Limb (tissue), 2 donors: ENCODE data around the gene SUPT6H.
"Not testable (repeated sequence)": the region's sequence is repeated elsewhere in the genome, so short reads cannot be mapped to it uniquely, and the experiment has no call there.

Experiments used
- DNase-seq, 2 donors: peaks; one replicate each; pipeline ENCODE4 v3.0.0-alpha.2; 2016; ENCODE audit errors: extremely low spot score in 2 of 2

Gene SUPT6H

GRCh38 chr17:28646039-28646754, 15.8 kb upstream of the SUPT6H start:
- DNase-seq, result no peak

GRCh38 chr17:28648698-28649097, 13.3 kb upstream of the SUPT6H start:
- DNase-seq, result no peak

GRCh38 chr17:28655160-28655559, 6.8 kb upstream of the SUPT6H start:
- no peak for DNase-seq

GRCh38 chr17:28657756-28658155, 4.2 kb upstream of the SUPT6H start:
- DNase-seq, result no peak

- DNase-seq, result not testable (repeated sequence)
Measured at GRCh38 chr17:28658342-28658741, 3.7 kb upstream of the SUPT6H start.

GRCh38 chr17:28658766-28659496, 3.1 kb upstream of the SUPT6H start:
- not testable (repeated sequence) for DNase-seq

- DNase-seq, result not testable (repeated sequence)
Measured at GRCh38 chr17:28659497-28659881, 2.5 kb upstream of the SUPT6H start.

GRCh38 chr17:28662527-28662829, 473 bp downstream of the SUPT6H start:
- DNase-seq, result no peak

GRCh38 chr17:28663723-28664122, 1.7 kb downstream of the SUPT6H start:
- no peak for DNase-seq

- no peak for DNase-seq
Measured at GRCh38 chr17:28665994-28666393, 4.0 kb downstream of the SUPT6H start.

- no peak for DNase-seq
Measured at GRCh38 chr17:28667870-28668269, 5.9 kb downstream of the SUPT6H start.

- DNase-seq, result no peak
Measured at GRCh38 chr17:28669918-28670317, 7.9 kb downstream of the SUPT6H start.

- no peak for DNase-seq
Measured at GRCh38 chr17:28675490-28675889, 13.5 kb downstream of the SUPT6H start.

GRCh38 chr17:28675980-28676379, 14.0 kb downstream of the SUPT6H start:
- DNase-seq, result no peak

- DNase-seq, result no peak
Measured at GRCh38 chr17:28682655-28683054, 20.6 kb downstream of the SUPT6H start.

- DNase-seq, result peak in 1 of 2 donors; percentile 15
Measured at GRCh38 chr17:28684963-28685362, 23.0 kb downstream of the SUPT6H start.

GRCh38 chr17:28685366-28685765, 23.4 kb downstream of the SUPT6H start:
- DNase-seq, result no peak

- DNase-seq, result no peak
Measured at GRCh38 chr17:28686296-28686695, 24.3 kb downstream of the SUPT6H start.

GRCh38 chr17:28688481-28688880, 26.5 kb downstream of the SUPT6H start:
- no peak for DNase-seq

GRCh38 chr17:28689011-28689410, 27.0 kb downstream of the SUPT6H start:
- DNase-seq, result no peak

- DNase-seq, result no peak
Measured at GRCh38 chr17:28693869-28694268, 31.9 kb downstream of the SUPT6H start.

- DNase-seq, result no peak
Measured at GRCh38 chr17:28698253-28698941, 36.4 kb downstream of the SUPT6H start.

- no peak for DNase-seq
Measured at GRCh38 chr17:28700278-28700677, 38.3 kb downstream of the SUPT6H start.
